GM18519 (cell line): ENCODE data around the gene DESI2.
"Not testable (repeated sequence)": the region's sequence is repeated elsewhere in the genome, so short reads cannot be mapped to it uniquely, and the experiment has no call there.

Source experiments
- ATAC-seq: cut with Tn5 transposase; IDR thresholded peaks from one replicate; pipeline ENCODE4 v1.9.1; 2021; ENCODE audit warnings: mild to moderate bottlenecking, moderate library complexity; ENCODE audit not compliant: unreplicated experiment, low FRiP score

DESI2 gene

GRCh38 chr1:244654108-244655038 lies 1.4 kb downstream of the DESI2 start:
- no peak for ATAC-seq

- ATAC-seq, result no peak
Measured at GRCh38 chr1:244655186-244655585, 2.3 kb downstream of the DESI2 start.

DNA sequence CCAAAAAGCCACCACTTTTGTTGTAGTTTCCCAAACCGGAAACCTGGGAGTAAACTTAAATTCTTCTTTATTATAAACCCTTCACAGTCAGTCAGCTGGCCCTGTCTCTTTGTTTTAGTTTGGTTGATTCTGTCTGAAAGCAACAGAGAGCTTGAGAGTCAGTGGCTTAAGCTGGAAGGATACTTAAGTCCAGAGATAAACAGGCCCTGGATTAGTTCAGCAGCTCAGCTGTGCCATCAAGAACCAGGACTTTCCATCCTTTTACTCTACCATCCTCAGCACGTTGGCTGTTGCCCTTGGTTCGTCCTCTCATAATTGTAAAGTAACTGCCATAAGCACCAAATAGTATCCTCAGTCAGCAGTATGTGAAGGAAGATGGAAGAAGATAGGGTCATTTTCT lies 4.5 kb downstream of the DESI2 start:
- ATAC-seq, result no peak

- no peak for ATAC-seq
Measured at GRCh38 chr1:244659694-244660093, 6.8 kb downstream of the DESI2 start.

DNA sequence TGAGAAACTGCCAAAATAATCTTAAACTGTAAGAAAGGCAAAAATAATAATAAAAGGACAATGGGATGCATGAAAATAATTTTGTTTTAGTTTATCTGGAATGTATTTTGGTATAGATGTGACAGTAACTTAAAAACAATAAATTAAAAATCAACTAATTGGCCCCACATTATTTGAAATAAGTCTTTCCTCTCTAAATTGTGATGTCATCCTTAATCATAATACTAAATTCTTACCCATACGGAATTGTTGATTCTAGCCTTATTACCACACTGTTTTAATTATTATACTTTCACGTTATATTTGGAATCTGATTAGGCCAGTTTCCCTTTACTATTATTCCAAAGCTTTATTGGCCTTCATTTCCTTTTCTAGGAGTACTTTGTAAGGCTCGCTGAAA lies 7.7 kb downstream of the DESI2 start:
- ATAC-seq, result no peak

DNA sequence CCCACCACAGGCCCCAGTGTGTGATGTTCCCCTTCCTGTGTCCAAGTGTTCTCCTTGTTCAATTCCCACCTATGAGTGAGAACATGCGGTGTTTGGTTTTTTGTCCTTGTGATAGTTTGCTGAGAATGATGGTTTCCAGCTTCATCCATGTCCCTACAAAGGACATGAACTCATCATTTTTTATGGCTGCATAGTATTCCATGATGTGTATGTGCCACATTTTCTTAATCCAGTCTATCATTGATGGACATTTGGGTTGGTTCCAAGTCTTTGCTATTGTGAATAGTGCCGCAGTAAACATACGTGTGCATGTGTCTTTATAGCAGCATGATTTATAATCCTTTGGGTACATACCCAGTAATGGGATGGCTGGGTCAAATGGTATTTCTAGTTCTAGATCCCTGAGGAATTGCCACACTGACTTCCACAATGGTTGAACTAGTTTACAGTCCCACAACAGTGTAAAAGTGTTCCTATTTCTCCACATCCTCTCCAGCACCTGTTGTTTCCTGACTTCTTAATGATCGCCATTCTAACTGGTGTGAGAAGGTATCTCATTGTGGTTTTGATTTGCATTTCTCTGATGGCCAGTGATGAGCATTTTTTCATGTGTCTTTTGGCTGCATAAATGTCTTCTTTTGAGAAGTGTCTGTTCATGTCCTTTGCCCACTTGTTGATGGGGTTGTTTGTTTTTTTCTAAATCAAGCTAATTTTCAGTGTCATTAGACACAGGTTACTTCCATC lies 8.8 kb downstream of the DESI2 start:
- ATAC-seq, result not testable (repeated sequence)

DNA sequence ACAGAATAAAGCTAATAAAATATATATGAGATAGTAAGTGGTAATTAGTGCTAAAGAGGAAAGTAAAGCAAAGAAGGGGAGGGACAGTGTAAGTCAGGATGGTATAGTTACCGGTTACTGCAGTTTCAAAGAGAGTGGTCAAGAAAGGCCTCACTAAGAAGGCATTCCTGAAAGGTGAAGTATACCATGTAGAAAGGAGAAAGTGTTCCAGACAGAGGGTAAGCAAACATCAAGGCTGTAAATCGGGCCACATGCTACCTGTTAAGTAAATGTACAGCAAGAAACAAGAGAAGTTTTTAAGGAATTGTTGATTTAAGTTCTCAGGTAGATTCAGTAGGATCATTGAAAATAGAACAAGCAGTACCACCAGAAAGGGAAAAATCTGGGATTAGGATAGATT lies 9.7 kb downstream of the DESI2 start:
- no peak for ATAC-seq

DNA sequence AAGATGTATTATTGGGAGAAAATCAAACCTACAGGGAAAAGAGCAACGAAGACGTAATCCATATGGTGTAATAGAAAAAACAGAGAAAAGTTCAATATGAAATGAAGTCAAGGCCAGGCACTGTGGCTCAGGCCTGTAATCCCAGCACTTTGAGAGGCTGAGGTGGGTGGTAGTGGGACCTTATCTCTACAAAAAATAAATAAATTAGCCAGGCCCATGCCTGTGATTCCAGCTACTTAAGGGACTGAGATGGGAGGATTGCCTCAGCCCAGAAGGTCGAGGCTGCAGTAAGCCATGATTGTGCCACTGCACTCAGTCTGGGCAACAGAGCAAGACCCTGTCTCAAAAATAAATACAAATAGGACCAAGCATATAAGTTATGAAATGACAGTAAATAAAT lies 11.4 kb downstream of the DESI2 start:
- ATAC-seq, result no peak

DNA sequence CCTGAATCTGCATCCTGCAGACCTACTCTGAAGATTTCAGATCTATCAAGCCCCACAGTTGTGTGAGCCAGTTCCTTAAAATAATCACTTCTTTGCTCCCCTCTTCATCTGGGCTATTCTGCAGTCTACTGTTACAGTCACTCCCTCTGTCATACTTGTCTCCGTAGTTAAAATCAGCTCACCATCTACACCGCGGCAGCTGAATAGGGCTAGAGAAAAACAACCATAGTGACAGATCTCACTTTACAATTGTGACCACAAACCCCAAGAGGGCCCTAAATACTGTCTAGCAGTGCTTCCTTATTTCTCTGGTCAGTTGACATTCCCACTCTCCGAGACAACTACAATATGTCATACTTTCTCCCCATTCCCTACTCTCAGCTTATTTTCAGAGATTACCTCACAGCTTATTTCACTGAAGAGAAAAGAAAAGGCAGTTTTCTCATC lies 12.9 kb downstream of the DESI2 start:
- peak; percentile 75 for ATAC-seq

GRCh38 chr1:244666672-244667418 lies 13.9 kb downstream of the DESI2 start:
- ATAC-seq, result not testable (repeated sequence)

DNA sequence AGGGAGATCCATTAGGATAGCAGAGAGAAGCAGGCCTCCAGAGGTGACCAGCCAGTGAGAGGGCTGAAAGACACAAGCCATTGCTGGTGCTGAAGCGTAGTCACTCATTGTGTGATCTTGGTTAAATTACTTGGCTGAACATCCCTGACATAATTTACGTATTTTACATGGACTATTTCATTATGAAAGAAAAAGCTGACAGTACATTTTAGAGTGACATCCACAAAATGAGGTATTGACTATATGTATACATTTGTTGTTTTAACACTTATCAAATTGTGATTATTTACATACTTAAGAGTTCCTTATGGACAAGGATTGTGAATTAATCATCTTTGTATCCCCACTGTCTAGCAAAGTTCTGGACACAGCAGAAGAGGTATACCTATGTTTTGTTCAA lies 14.9 kb downstream of the DESI2 start:
- ATAC-seq, result no peak

- no peak for ATAC-seq
Measured at GRCh38 chr1:244672946-244673682, 20.2 kb downstream of the DESI2 start.

DNA sequence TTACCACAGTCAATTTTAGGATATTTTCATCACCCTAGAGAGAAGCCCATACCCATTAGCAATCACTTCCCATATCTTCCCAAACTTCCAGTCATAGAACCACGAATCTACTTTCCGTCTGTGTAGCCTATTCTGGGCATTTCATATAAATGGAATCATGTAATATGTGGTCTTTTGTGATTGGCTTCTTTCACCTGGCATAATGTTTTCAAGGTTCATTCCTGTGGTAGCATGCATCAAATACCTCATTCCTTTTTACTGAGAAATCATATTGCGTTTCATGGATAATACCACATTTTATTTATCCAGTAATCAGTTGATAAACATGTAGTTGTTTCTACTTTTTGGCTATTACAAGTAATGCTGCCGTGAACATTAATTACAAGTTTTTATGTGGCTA lies 21.5 kb downstream of the DESI2 start:
- no peak for ATAC-seq

GRCh38 chr1:244675167-244675566 lies 22.2 kb downstream of the DESI2 start:
- no peak for ATAC-seq

DNA sequence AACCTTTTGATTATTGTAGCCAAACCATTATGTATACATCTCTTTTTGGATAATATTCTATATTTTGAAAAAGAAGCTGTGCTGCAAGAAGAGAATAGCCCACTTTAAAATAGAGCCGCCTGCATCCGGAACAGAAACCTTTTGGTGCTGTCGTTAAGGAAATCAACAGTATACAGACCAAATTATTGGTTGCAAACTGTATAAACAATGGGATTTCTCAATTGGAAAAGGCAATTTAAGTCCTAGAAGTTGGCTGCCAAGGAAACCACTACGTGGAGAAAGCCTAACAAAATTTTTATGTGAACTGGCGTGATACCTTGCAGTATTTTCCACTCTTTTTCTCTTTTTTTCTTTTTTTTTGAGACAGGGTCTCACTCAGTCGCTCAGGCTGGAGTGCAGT lies 25.8 kb downstream of the DESI2 start:
- no peak for ATAC-seq

DNA sequence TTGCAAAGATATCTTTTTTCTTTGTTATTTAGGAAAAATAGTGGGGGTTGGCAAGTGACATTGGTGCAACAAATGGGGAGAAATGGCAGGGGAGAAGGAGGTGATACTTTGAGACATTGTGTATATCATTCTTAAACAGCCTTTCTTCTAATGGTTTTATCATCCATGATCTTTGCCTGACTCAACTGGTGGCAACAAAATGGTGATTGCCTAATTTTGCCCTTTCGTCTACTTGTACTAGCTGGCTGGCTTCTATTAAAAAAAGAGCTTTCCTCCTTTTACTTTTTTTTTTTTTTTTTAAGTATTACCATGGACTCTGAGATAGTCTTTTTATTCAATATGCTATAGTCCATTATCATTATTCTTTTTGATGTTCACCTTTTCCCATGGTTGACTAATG lies 27.7 kb downstream of the DESI2 start:
- ATAC-seq, result no peak

- ATAC-seq, result not testable (repeated sequence)
Measured at GRCh38 chr1:244682087-244682486, 29.2 kb downstream of the DESI2 start.

- ATAC-seq, result no peak
Measured at GRCh38 chr1:244695937-244696336, 43.0 kb downstream of the DESI2 start.

- ATAC-seq, result no peak
Measured at GRCh38 chr1:244699741-244700140, 46.8 kb downstream of the DESI2 start.

DNA sequence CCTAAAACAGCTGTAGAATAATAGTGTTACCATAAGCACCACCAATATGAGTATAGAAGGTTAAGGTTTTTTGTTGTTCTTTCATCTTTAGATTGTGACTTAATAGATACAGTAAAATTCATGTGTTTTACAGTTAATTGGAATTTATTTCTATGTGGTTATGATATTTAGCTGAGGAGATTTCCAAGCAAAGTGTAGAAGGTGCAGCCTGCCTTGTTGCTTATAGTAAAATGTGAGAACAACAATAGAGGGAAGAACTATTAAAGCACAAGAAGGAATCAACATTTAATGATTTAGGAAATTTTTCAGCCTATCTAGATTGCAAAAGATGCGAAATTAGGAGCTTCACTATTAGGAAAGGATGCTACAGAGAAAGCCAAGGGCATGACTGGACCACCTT lies 47.9 kb downstream of the DESI2 start:
- no peak for ATAC-seq
